ENCODE measurements around the gene MDM1.

MDM1 gene

GRCh38 chr12:68349220-68349621, 17.1 kb upstream of the MDM1 start:
- TF ChIP-seq CTCF (IDR thresholded peaks at IDR 0.05; ENCODE audit: low read depth, low read length) = no peak
- no peak for DNase-seq (ENCODE audit: low read depth in 2 of 2)
- H3K4me3 ChIP-seq (replicated peaks in 1 of 2; ENCODE audit: low read depth in 2 of 2, low read length in 2 of 2) = no peak overlapping the region

DNA sequence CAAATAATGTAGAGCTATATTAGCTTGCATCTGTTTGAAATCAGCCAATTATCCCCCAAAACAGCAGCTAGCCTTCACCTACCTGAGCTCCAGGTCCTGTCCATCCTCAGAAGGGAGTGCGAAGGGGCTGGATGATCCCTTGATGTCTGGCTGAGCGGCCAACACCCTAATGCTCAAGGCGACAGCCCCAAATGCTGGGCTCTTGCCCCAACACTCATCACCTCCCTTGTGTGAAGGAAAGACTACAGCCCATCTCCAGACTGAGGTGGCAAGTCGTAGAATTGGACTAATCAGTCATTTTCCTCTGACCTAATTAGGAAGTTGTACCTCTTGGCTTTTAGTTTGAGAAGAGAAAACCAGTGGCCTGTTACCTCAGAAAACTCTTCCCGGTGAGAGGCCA, 16.3 kb upstream of the MDM1 start:
- TF ChIP-seq CTCF (IDR thresholded peaks at IDR 0.05; ENCODE audit: low read depth, low read length) = no peak
- H3K4me3 ChIP-seq (replicated peaks in 1 of 2; ENCODE audit: low read depth in 2 of 2, low read length in 2 of 2) = no peak overlapping the region
- no peak for DNase-seq (ENCODE audit: low read depth in 2 of 2)

DNA sequence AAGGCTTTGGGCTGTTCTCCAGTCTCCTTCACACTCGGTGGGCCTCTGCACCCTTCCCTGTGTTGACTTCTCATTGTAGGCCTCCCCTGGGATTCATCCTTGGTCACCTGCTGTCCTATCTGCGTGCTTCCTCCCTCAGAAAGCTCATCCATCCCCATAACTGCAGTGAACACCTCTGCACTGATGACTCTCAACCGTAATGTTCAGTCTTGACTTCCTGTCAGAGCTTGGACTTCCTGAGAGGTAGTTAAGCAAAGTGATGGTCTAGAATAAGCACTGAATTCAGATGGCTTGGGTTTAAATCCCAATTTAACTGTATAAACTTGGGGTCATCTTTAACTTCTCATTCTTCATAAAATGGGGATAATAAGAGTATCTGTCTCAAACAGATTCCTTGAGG, 13.6 kb upstream of the MDM1 start:
- no peak overlapping the region for H3K4me3 ChIP-seq (replicated peaks in 1 of 2; ENCODE audit: low read depth in 2 of 2, low read length in 2 of 2)
- no peak for DNase-seq (ENCODE audit: low read depth in 2 of 2)
- TF ChIP-seq CTCF (IDR thresholded peaks at IDR 0.05; ENCODE audit: low read depth, low read length) = no peak

DNA sequence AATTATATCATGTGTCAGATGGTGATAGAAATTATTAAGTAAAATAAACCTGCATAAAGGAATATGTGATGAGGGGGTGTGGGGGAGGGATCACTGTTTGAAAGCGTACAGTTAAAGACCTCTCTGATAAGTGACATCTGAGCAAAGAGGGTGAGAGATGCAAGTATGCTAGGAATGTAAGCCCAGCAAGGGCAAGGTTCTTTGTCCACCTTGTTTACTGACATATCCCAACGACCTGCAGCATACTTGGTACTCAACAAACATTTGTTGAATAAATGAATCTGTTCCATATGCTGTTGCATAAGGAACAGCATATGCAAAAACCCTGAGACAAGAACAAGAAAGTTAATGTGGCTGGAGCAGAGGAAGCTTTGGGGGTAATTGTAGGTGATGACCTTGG, 12.0 kb upstream of the MDM1 start:
- no peak overlapping the region for H3K4me3 ChIP-seq (replicated peaks in 1 of 2; ENCODE audit: low read depth in 2 of 2, low read length in 2 of 2)
- TF ChIP-seq CTCF (IDR thresholded peaks at IDR 0.05; ENCODE audit: low read depth, low read length) = no peak
- DNase-seq (ENCODE audit: low read depth in 2 of 2) = no peak

GRCh38 chr12:68342966-68343365, 10.8 kb upstream of the MDM1 start:
- DNase-seq (ENCODE audit: low read depth in 2 of 2) = no peak
- no peak overlapping the region for H3K4me3 ChIP-seq (replicated peaks in 1 of 2; ENCODE audit: low read depth in 2 of 2, low read length in 2 of 2)
- no peak for TF ChIP-seq CTCF (IDR thresholded peaks at IDR 0.05; ENCODE audit: low read depth, low read length)

- no peak for DNase-seq (ENCODE audit: low read depth in 2 of 2)
- no peak for TF ChIP-seq CTCF (IDR thresholded peaks at IDR 0.05; ENCODE audit: low read depth, low read length)
- no peak overlapping the region for H3K4me3 ChIP-seq (replicated peaks in 1 of 2; ENCODE audit: low read depth in 2 of 2, low read length in 2 of 2)
These were observed 9.7 kb upstream of the MDM1 start for GRCh38 chr12:68341822-68342221.

Data from cardiac fibroblast (primary cell).